DMS153 (cell line): ENCODE measurements around the gene KIF26B.

ENCODE experiments used
- DNase-seq: peaks from one replicate; lab custom pipeline; 2025; lab: John Stamatoyannopoulos, UW

The KIF26B gene

GRCh38 chr1:245751726-245752470, 597.1 kb downstream of the KIF26B start:
- no peak for DNase-seq

GRCh38 chr1:245752561-245752960, 597.8 kb downstream of the KIF26B start:
- DNase-seq: no peak

GRCh38 chr1:245753807-245754206, 599.0 kb downstream of the KIF26B start:
- no peak for DNase-seq

GRCh38 chr1:245754463-245754961, 599.7 kb downstream of the KIF26B start:
- DNase-seq: no peak
